ENCODE measurements around the gene NDUFS8.
"Not testable (repeated sequence)": the region's sequence is repeated elsewhere in the genome, so short reads cannot be mapped to it uniquely, and the experiment has no call there.

NDUFS8 gene

DNA sequence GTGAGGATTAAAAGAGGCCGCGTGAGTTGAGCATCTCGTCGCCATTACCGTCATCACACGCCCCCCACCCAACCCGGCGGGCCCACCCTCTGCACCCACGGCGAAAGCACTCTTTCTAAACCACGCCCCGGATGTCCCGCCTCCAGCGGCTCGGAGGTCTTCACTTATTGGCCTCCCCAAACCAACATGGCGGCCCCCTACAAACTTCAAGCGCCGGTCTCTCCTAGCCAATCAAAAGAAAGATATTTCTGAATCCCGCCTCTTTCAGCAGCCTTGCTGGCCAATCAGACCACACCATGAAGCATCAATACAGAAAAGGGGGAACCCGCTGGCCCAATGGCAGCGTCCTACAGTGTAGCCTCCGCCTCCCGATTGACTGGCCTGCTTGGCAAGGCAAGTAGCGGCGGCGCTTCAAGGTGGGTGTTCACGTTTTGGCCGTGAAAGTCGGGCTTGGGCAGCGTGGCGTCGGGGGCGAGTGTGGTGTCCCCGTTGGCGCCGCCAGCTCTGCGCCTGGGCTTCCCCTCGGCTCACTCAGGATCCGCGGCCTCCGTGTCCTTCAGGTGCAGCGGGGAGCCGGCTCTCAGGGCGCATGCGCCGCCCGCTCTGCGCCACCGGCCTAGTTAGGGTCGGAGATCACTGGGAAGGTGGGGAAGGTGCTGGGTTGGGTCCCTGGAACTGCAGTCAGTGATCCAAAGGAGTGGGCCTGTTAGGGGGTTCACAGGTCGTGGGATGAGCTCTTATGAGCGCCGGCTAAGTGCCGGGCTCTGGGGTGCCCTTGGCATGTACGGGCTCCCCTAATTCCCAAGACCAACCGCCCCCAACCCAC lies at the start of gene NDUFS8:
TSS of gene NDUFS8 (plus strand) at position 364 of the 826 bp plus-strand sequence. CDS start 1,471 bp downstream, outside the sequence.
- peak; percentile 87 for DNase-seq

DNA sequence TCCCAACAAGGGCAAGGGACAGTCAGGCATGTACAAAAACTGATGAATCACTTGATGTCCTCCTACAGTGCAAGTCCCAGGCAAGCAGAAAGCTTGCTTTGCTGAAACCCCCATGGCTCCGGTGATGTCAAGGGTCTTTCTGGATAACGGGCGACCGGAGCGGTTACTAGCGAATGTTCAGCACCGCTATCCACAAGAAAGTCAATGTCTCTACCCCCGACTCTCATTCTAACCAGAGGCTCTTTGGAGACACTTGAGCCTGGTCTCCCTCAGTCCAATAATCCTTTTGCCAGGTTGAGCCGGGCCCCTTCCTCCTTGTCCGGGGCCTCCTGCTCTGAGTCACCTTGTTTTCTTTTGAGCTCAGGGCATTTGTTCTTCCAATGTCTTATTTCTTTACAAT lies 49.3 kb upstream of the NDUFS8 start:
- DNase-seq: not testable (repeated sequence)

DNA sequence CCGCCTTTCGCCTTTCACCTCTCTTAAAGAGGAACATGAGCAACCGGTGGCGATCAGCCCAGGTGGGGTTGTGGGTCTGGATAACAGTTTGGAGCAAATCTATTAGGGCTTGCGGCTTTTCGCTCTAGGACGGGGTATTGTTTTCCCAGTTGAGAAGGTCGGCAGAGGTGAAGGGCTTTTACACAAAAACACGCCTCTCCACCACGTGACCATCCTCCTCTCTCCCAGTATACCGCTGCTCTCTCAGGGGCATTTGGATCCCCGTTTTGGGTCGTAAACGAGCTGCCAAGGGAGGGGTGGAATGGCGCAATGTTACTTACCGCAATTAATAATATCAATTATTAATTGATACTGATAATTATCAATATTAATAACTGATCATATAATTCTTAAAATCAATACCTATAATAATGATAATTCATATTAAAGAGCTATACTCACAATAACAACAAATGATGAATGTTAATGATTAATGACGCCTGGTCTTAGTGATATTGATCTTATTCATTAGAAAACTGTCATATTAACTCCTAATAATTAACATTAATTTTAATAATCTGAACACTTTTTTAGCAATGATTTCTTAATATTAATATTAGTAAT lies 48.1 kb upstream of the NDUFS8 start:
- DNase-seq: not testable (repeated sequence)

DNA sequence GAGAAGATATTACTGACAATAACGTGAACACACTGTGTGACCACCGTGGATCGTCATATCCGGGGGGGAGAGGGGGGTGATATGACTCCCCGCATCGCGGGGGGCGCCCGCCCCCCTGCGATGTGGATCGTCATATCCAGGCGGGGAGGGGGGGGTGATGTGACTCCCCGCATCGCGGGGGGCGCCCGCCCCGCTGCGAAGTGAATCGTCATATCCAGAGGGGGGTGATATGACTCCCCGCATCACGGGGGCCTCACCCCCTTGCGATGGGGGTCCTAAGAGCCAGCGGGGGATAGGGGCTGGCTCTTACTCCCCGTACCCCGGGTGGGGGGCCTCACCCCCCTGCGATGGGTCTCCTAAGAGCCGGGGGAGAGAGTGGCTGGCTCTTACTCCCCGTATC lies 46.5 kb upstream of the NDUFS8 start:
- no peak for DNase-seq

DNA sequence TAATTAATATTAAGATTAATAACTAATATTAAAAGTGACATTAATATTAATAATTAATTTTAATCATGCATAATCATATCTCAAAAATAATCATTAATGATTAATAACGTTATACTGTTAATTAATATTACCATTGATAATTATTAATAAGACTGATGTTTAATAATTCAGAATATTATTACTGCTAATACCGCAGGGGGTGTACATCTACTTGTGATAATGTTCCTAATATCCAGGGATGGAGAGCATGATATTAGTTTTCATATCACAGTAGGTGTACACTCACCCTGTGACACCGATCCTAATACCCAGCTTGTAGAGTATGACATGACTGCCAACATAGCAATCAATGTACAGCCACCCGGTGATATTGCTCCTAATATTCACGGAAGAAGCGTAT lies 45.2 kb upstream of the NDUFS8 start:
- DNase-seq: not testable (repeated sequence)

DNA sequence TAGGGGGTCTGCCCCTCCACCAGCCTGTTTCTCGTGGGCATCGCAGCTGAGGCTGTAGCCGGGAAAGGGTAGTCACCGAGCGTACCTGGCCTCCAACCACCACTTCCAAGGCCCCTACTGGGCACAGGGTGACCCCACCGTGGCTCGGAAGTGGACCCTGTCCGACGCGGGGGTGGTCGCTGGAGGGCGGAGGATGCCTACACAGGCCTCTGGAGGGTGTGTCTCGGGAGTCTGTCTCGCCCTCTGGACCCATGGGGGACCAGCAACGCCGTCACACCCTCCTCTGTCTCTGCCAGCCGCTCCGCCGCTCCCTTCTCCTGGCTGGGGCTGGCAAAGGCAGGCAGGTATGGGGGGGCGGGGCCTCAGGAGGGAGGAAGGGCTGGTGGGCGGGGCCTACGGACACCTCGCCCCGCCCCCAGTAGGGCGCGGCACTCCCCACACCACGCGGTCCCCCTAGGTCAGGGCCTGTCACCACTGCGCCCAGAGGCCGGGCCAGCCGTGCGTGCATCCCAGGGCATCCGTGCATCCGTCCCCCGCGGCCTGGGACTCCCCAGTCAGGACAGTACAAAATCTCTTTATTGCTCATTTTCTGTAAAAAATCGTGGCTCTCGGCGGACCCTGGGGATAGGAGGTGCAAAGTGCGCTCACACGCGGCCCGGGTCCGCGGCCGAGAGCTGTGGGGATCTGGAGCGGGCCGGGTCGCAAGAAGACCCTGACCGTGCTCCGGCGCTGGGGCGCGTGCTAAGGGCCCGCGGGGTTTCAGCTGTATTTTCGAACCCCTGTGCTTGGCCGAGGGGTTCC lies 39.7 kb upstream of the NDUFS8 start:
- DNase-seq: not testable (repeated sequence)

DNA sequence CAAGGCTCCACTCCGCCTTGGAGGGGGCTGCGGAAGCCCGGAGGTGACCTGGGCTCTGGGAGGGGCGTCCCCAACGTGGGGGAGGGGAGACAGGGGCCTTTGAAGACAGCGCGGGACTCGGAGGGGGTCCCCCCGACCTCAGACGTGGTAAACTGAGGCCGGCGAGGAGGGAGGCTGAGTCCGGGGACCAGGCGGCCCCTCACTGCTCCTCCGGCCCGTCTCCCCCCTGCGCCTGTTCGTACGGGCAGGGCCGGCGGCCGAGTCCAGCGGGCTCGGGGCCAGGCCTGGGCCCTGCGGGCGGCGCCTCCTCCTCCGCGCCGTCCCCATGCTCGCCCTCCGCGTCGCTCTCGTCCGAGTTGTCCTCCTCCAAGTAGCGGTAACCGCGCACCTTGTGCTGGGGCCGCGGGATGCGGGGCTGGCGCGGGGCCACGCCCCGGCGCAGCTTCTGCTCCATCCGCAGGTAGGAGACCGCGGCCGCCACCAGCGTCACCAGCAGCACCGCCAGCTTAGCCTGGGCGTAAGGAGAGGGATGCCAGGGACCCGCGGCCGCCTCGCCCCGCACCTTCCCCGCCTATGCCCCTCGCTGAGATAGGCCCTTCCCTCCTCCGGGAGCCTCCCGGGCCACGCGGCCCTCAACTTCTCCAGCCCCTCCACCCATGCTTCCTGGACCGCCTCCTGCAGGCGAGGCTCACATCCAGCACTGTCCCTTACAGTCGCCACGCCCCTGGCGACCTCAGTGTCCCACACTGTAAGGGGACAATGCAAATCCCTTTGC lies 38.9 kb upstream of the NDUFS8 start:
- DNase-seq: not testable (repeated sequence)

DNA sequence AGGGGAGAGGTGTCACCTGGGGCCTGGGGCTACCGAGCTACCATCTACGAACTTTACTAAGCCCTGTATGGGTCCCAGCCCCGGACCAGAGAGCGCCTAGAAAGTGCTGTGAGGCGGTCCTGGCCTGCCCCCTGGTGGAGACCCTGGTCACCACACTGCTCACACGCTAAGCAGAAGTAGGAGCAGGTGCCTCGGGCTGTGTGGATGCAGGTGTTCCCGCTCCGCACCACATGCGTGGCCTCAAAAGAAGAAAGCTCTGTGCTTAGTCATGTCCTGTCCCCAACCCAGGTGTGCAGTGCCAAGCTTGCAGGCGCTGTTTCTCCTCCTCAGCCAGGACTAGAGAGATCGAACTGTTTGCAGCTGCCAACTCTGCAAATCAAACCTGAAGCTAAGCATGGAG lies 36.7 kb upstream of the NDUFS8 start:
- peak; percentile 39 for DNase-seq

DNA sequence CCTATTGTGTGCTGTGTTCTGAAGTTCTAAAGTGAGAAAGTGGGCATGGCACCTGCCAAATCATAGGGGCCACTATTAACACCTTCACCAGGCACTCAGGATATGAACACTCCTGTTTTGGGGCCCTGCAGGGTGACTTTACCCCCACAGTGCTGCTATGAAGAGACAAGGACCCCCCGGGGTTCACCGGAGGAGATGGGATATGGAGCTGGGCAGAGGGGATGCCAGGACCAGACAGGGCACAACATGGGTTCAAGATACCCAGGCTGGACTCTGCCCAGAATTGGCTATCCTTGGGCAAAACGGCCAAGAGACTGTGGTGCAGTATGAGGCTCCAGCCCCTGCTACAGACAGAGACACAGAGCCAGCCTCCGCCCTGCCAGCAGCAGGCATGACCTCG lies 36.1 kb upstream of the NDUFS8 start:
- not testable (repeated sequence) for DNase-seq

DNA sequence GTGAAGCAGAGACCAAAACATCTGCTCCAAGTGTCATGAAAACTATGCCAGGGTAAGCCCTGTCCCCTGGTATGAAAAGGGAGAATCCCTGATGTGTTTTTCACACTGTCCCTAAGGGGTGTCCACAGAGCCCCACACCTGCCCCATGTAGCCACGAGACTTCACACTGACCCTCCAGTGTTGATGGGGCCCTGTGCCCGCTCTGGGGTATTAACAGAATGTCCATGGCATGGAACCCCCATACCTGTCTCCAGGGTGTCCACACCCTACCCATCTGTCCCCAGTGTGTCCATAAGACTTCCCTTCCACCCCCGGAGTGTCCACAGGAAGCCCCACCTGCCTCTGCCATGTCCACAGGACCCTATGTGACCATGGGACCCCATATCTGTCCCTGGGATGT lies 35.4 kb upstream of the NDUFS8 start:
- not testable (repeated sequence) for DNase-seq

DNA sequence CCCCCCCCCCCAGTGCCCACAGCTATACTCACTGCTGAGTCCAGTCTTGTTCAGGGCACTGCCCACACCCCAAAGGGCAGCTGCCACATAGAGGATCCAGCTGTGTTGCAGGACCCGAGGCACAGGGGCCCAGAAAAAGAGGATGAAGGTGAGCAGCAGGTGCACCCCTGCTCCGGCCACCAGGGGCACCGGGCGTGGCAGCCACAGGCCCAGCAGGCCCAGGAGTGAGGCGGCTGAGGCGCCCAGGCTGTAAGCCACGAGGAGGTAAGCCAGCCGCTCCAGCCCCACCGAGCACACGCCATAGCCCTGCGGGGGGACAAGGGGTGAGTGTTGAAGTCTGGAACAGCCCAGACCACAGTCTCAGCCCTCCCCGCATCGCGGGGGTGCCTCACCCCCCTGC lies 34.9 kb upstream of the NDUFS8 start:
- DNase-seq: not testable (repeated sequence)

DNA sequence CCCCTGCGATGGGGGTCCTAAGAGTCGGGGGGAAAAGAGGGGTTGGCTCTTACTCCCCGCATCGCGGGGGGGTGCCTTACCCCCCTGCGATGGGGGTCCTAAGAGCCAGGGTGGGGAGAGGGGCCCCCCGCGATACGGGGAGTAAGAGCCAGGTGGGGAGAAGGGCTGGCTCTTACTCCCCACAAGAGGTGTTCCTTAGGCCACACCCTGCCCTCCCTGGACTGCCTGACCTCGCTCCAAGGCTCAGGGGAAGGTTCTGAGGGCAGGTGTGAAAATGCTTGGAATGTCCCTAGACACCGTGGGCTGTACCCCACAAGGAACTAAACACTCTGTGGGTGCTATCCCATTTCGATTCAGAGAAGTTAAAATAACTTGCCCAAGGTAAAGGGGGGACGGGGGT lies 34.4 kb upstream of the NDUFS8 start:
- no peak for DNase-seq

DNA sequence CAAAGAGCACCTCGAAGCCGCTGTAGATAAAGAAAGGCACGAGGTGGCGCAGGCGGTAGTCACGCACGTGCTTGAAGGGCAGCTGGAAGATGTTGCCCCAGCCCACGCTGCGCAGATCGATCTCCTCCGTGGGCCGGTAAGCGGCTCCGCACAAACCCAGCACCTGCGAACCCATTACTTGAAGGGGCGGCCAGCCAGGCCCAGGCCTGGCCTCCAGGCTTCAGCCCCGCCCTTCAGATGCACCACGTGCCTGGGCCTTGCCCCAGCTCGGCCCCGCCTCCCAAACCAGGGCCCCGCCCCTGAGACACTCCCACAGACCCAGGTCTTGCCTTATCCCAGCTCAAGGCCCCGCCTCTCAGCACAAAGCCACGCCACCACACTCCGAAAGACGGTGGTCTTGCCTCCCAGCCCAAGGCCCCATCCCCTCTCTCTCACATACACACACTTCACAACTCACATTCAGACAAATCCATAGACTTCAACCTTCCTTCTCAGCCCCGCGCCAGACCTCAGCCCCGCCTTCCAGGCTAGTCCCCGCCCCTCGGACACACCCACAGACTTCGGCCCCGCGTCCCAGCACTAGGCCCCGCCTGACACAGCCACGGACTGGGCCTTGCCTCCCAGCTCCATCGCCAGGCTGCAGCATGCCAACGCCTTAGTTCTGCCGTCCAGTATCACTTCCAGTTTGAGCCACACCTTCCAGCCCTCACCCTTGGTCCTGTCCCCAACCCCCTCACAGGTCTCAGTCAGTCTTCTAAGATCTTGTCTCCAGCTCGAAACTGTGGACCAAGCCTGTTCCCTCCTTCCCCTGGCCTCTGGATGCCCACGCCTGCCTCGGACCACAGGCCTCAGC lies 33.6 kb upstream of the NDUFS8 start:
- DNase-seq: no peak

DNA sequence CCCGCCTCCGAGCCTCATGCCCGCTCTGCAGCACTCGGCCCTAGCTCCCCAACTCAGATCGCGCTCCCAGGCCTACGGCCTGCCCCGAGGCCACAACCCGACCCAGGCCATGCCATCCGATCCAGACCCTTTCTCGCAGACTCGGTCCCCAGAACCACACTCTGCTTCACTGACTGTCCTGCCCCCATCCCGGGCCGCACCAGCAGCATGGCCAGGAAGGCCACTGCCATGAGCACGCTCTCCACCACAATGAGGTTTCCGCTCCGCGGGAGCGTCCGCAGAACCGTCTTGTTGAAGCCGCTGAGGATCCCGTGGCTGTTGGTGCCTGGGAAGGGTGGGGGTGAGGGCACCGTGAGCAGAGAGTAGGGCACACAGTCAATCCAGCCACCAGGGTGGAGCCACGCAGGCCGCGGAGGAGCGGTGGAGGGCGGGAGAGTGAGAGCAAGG lies 33.0 kb upstream of the NDUFS8 start:
- no peak for DNase-seq

DNA sequence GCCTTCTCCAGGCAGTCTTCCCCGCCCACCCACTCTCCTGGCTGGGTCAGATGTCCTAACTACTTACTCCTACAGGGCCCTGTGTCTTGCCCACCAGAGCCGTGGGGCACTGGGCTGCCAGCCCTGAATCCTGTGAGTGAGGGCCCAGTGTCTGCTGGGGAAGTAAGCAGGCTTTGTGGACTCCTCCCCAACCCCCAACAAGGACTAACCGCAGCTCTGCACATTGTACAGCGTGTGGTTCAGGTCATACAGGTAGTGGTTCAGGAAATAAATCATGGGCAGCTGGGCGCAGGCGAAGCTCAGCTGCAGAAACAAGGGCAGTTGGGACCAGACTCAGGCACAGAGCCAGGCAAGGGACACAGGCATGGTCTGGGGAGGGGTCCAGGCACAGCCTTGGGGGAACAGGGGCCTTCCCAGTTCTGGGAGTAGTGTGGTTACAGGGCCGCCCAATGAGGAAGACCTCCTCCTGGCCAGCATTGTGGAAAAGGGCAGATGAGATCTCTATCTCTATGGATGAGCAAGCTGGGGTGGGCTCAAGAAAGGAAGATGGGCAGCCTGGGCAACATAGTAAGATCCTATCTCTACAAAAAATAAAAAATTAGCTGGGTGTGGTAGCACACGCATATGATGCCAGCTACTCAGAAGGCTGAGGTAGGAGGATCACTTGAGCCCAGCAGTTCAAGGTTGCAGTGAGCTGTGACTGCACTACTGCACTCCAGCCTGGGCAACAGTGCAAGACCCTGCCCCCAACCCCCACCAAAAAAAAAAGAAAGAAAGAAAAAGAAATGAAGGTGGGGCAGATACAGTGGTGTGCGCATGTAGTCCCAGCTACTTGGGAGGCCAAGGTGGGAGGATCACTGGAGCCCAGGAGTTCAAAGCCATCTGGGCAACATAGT lies 32.1 kb upstream of the NDUFS8 start:
- no peak for DNase-seq

DNA sequence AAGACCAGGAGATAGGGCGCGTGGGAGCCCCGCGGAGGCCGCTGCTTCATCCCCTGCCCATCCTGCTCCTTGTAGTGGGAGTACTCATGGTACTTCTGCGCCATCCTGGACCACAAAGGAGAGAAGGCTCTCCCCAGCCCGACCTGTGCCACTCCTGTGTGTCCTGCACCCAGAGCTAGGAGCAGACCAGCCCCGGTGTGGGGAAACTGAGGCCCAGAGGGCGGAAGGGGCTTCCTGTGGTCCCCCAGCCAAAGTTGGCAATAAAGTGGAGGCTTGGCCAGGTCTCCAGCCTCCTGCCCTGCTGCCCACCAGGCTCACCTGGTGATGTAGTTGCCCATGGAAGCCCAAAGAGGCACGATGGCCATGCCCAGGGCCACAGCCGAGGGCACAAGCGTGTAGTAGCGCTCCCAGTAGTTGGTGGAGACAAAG lies 31.3 kb upstream of the NDUFS8 start:
- no peak for DNase-seq

DNA sequence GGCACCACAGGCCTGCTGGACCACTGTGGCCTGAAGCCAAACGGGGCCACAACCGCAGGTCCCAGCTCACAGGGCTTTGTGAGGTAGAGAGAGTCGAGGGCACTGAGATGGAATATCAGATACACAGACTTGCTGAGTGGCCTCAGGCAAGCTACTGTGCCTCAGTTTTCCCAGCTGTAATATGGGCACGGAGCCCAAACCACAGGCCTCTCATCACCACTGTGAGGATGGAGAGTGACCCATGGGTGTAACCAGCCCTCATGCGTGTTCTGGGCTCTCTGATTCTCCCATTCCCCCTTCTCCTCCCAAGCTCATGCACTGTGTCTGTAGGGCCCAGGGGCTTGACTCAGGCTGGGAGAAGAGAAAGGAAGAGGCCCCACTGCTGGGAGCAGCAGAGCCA lies 30.8 kb upstream of the NDUFS8 start:
- DNase-seq: no peak

DNA sequence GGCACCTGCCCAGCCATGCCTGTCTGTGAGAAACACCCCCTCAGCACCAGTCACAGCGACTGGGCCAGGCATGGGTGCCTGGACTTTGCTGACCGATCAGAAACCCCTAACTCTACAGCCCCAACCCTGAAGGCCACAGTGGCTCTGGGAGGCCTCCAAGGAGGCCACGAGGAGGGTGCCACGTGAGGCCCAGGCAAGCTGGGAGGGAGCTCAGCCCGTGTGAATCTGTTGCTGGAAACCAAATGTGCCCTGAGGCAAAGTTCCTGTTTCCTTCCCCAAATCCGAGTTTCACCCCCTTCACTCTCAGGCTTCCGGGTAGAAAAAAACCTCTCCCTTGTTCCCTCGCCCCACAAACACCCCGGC lies 27.9 kb upstream of the NDUFS8 start:
- no peak for DNase-seq

DNA sequence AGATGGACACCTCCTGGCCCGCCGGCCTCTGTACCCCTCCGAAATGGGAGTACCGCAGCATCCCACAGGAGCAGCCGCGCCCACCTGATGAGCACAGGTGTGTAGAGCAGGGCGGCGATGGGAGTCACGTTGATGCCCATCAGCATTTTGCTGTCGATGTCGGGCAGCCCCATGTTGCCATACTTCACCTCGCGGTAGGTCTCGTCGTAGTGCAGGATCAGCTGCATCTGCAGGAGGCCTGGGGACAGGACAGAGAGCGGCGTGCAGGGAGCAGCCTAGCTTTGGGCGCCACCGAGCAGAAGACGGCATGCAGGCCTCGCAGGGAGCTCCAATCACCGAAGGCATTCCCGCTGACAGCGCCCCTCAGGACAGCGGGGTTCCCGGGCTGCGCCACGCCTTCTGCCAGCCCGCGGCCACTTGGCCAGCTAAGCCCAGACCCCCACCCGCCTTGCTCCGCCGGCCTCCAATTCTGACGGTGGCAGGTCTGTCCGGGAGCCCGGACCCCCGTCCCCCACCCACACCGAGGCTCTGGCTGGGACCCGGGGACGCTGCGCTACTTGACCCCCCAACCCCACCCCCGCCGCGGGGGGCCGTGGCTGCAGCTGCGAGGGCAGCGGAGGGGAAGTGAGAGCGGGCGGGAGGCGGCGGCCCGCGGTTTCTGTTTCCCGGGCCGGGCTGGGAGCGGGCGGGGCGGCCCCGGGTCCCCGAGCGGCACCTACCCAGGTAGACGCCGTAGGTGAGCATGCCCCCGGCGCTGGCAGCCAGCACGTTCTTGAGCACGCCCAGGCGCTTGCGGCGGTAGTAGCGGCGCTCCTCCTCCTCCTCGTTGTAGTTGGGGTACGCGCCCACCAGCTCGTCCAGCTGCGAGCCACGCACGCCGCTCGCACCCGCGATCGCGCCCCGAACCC lies 27.3 kb upstream of the NDUFS8 start:
- DNase-seq: peak; percentile 38

Measured in activated CD4-positive, alpha-beta T cell treated with anti-CD3 and anti-CD28 coated beads for 1 hour (primary cell).